ENCODE measurements around the gene COG1. TPM values are rescaled to one million over a fixed set of nuclear protein-coding genes. Genes with fewer than 3 reads are reported as not detected.

COG1 gene
- total and polyA plus RNA-seq, 9 of the 15 experiments (the other 6 are each of a cell fraction or from before 2014, with no cell fraction given), result 9.5 to 26.8 (median 12.9) TPM

DNA sequence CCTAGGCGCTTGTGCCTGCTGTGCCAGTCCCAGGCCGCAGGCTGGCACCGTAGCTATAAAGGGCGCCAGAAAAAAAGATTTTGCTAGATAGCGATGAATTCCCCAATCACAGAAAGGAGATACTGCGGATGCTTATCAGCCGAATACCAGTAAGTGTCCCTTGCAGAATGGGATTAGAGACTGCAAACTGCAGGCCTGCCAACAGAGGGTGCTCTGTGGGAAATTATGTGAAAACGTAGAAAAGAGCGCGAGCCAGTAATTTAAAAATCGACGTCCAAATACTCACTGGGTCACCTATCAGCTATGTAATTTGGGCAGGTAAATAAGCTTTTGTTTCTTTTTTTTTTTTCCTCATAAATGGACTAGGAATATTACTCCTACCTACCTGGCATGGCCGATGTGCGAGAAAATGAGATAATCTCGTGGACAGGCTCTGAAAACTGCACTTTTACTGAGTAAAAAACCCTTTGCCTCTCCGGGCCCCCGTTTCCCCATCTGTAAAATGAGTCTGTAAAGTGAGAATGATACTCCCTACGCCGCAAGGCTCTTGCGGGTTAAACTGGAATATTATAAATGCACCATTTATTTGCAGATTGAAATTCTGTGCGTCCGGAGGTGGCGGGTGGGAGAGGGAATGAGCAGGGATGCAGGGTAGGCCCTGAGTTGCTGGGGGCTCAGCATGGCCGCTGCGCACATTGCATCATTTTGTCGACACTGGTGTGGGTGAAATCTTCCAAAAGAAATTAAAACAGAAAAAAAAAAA lies 1.2 kb upstream of the COG1 start:
- H3K9me3 ChIP-seq (replicated peaks; ENCODE audit: control insufficient read depth, insufficient read depth, low read depth, low read length), result no peaks in the 10 kb centered on the region
- ChIA-PET CTCF (ENCODE audit: low intra/inter-chr PET ratio) (interaction anchor here (0.6 to 6.4 kb wide), 7 partner anchors 54 to 765 kb away, joined by 3 to 72 read pairs (median 4); no protein-coding TSS in a partner anchor), POLR2A (interaction anchor here (0.6 to 2.9 kb wide), 4 partner anchors 11 to 613 kb away, joined by 4 to 14 read pairs (median 5); a partner anchor contains a TSS)
- DNase-seq (ENCODE audit: extremely low read depth in 1 of 4, low spot score in 3 of 4) (peak; percentile 61 to 84 (median 70)), FAIRE-seq (peak; percentile 87), ATAC-seq (peak; percentile 48)
- peaks cover 4 to 17% of the 10 kb centered on the region in 2 experiments; a peak in 4 of 5 replicates for H3K4me1 ChIP-seq (replicated peaks in 1 of 2; ENCODE audit: control insufficient read depth in 2 of 2, insufficient read depth in 2 of 2, low read length in 2 of 2)
- peaks cover 12% of the 10 kb centered on the region; the same call in 2 of the 3 replicates for H3K36me3 ChIP-seq (ENCODE audit: control insufficient read depth, insufficient read depth, low read length)
- H3K4me3 ChIP-seq, result peak overlapping the region; percentile 96
- H4K20me1 ChIP-seq (replicated peaks; ENCODE audit: control insufficient read depth, insufficient read depth, low read length), result no peaks in the 10 kb centered on the region
- H3K79me2 ChIP-seq (ENCODE audit: control insufficient read depth, insufficient read depth, low read length), result peaks cover 20% of the 10 kb centered on the region
- H3K27ac ChIP-seq (ENCODE audit: extremely low read depth, low read depth, low read length), result peak overlapping the region; percentile 98
- peak overlapping the region; percentile 68 to 99 for H3K9ac ChIP-seq (ENCODE audit: insufficient read depth in 1 of 2, low read depth in 2 of 2, low read length in 2 of 2)
- in situ Hi-C loops (cut with MboI), result no loop called here
- peaks cover 3% of the 10 kb centered on the region for H3K9me1 ChIP-seq (ENCODE audit: control insufficient read depth, insufficient read depth, low read length)
- WGBS (ENCODE audit: insufficient coverage, low coverage, missing lambda C conversion rate), result 3% methylated on average over 26 of the region's 26 CpGs
- peak overlapping the region; percentile 98 for H3K4me2 ChIP-seq (ENCODE audit: insufficient read depth, low read length)
- no TSS peak for BruUV-seq (replicated peaks)
- peak overlapping the region; percentile 97 for H2AFZ ChIP-seq (ENCODE audit: low read depth, low read length)
- H3K27me3 ChIP-seq (ENCODE audit: control insufficient read depth in 2 of 2, insufficient read depth in 2 of 2, low read length in 2 of 2), result no peaks in the 10 kb centered on the region
- intact Hi-C loops (cut with micrococcal nuclease), result loop anchor here (2.0 to 5.0 kb wide), 3 partner anchors 41 to 181 kb away; a partner anchor contains a TSS
- TF ChIP-seq SMC3 (conservative IDR thresholded peaks at IDR 0.05; ENCODE audit: insufficient read depth, low read depth, low read length) (peak; percentile 46), ATF1 (CRISPR knock-in tag; IDR thresholded peaks at IDR 0.05) (no peak), ATF1 (tag; IDR thresholded peaks at IDR 0.05) (peak; percentile 22; the same call in 1 of the 2 replicates), GABPA (tag; conservative IDR thresholded peaks at IDR 0.05; ENCODE audit: low read depth) (no peak), TBP (optimal IDR thresholded peaks at IDR 0.05; ENCODE audit: low read depth, low read length) (peak; percentile 48), SNIP1 (IDR thresholded peaks at IDR 0.05; ENCODE audit: low read depth) (no peak), PML (IDR thresholded peaks at IDR 0.05; ENCODE audit: low read length) (no peak), HMG20B (CRISPR knock-in tag; IDR thresholded peaks at IDR 0.05) (no peak), ZNF217 (CRISPR knock-in tag; IDR thresholded peaks at IDR 0.05) (no peak), RAD21 (CRISPR knock-in tag; conservative IDR thresholded peaks at IDR 0.05 in 1 of 2, IDR thresholded peaks at IDR 0.05 in 1 of 2) (peak; percentile 51 to 75), ARID1B (IDR thresholded peaks at IDR 0.05) (no peak)
- TF ChIP-seq, protein P1, sequence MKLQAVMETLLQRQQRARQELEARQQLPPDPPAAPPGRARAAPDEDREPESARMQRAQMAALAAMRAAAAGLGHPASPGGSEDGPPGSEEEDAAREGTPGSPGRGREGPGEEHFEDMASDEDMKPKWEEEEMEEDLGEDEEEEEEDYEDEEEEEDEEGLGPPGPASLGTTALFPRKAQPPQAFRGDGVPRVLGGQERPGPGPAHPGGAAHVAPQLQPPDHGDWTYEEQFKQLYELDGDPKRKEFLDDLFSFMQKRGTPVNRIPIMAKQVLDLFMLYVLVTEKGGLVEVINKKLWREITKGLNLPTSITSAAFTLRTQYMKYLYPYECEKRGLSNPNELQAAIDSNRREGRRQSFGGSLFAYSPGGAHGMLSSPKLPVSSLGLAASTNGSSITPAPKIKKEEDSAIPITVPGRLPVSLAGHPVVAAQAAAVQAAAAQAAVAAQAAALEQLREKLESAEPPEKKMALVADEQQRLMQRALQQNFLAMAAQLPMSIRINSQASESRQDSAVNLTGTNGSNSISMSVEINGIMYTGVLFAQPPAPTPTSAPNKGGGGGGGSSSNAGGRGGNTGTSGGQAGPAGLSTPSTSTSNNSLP (IDR thresholded peaks at IDR 0.05; ENCODE audit: borderline replicate concordance, low read depth, low read length), result 0 out of 2 replicates have a peak, but pooled peaks have one; percentile 11
- TF ChIP-seq, protein P2, sequence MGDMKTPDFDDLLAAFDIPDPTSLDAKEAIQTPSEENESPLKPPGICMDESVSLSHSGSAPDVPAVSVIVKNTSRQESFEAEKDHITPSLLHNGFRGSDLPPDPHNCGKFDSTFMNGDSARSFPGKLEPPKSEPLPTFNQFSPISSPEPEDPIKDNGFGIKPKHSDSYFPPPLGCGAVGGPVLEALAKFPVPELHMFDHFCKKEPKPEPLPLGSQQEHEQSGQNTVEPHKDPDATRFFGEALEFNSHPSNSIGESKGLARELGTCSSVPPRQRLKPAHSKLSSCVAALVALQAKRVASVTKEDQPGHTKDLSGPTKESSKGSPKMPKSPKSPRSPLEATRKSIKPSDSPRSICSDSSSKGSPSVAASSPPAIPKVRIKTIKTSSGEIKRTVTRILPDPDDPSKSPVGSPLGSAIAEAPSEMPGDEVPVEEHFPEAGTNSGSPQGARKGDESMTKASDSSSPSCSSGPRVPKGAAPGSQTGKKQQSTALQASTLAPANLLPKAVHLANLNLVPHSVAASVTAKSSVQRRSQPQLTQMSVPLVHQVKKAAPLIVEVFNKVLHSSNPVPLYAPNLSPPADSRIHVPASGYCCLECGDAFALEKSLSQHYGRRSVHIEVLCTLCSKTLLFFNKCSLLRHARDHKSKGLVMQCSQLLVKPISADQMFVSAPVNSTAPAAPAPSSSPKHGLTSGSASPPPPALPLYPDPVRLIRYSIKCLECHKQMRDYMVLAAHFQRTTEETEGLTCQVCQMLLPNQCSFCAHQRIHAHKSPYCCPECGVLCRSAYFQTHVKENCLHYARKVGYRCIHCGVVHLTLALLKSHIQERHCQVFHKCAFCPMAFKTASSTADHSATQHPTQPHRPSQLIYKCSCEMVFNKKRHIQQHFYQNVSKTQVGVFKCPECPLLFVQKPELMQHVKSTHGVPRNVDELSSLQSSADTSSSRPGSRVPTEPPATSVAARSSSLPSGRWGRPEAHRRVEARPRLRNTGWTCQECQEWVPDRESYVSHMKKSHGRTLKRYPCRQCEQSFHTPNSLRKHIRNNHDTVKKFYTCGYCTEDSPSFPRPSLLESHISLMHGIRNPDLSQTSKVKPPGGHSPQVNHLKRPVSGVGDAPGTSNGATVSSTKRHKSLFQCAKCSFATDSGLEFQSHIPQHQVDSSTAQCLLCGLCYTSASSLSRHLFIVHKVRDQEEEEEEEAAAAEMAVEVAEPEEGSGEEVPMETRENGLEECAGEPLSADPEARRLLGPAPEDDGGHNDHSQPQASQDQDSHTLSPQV (IDR thresholded peaks at IDR 0.05), result no peak

Measured in K562 (cell line).